ENCODE results near the gene PTPRR. TPM values are rescaled to one million over a fixed set of nuclear protein-coding genes. Genes with fewer than 3 reads are reported as not detected.
A peak's percentile ranks its signal among the peaks of the same experiment; 100 is the strongest.

PTPRR gene
- polyA plus RNA-seq, 1 donor, result 3.0 TPM

DNA sequence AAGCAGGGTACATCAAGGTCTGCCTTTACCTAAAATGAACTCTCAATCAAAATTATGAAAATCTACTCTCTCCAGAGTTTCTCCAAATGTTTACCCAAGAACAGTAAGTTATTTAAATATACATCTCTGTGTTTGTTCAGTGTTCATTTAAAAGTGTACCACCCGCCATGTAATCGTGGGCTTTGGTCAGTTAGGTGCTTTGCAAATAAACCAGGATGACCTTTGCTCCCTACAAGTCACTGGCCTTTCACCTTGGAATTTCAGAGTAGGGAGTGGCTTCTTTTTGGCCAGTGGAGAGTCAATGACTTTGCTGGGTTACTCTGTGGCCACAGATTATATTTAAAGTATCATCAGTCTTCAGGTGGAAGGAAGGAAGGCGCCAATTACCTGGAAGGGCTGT is 208.7 kb downstream of the PTPRR start:
- Histone ChIP-seq H3K27ac (ENCODE audit: low read length) (no peak overlapping the region), H3K9me3 (ENCODE audit: control insufficient read depth, low read depth, low read length) (no peaks in the 10 kb centered on the region), H3K4me3 (ENCODE audit: low read length) (no peak overlapping the region), H3K4me1 (ENCODE audit: control insufficient read depth, insufficient read depth, low read length) (no peaks in the 10 kb centered on the region), H3K36me3 (ENCODE audit: control insufficient read depth, insufficient read depth, low read length) (no peaks in the 10 kb centered on the region), H3K27me3 (ENCODE audit: control insufficient read depth, insufficient read depth, low read length) (no peaks in the 10 kb centered on the region)
- no CpG with 5 or more reads among the region's 3 CpGs for WGBS (ENCODE audit: insufficient coverage, low lambda C conversion rate)
- no peak for DNase-seq

DNA sequence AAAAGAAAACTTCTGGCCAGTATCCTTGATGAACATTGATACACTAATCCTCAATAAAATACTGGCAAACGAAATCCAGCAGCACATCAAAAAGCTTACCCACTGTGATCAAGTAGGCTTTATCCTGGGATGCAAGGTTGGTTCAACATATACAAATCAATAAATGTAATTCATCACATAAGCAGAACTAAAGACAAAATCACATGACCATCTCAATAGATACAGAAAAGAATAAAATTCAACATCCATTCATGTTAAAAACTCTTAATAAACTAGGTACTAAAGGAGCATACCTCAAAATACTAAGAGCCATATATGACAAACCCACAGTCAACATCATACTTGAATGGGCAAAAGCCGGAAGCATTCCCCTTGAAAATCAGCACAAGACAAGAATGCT is 211.5 kb downstream of the PTPRR start:
- Histone ChIP-seq H3K27ac (ENCODE audit: low read length) (no peak overlapping the region), H3K9me3 (ENCODE audit: control insufficient read depth, low read depth, low read length) (no peaks in the 10 kb centered on the region), H3K4me3 (ENCODE audit: low read length) (no peak overlapping the region), H3K27me3 (ENCODE audit: control insufficient read depth, insufficient read depth, low read length) (no peaks in the 10 kb centered on the region), H3K36me3 (ENCODE audit: control insufficient read depth, insufficient read depth, low read length) (no peaks in the 10 kb centered on the region), H3K4me1 (ENCODE audit: control insufficient read depth, insufficient read depth, low read length) (no peaks in the 10 kb centered on the region)
- WGBS (ENCODE audit: insufficient coverage, low lambda C conversion rate), result no CpG with 5 or more reads among the region's 2 CpGs
- no peak for DNase-seq

DNA sequence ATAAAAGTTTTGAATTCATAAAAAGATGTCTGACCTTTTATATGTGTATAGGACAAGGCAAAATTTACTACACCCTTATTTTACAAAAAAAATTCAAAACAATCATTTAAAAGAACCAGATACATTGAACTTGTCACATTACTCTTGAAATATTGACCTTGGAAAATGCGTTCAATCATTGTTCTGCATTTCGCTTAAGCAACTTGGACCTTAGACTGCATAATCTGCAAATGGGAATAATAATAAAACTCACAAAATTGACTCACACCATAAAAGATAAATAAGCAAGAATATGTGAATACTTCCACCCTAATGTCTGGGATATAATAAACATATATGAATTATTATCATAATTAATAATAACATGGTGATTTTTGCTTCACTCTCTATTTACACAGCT is 213.9 kb downstream of the PTPRR start:
- Histone ChIP-seq H3K27ac (ENCODE audit: low read length) (no peak overlapping the region), H3K4me3 (ENCODE audit: low read length) (no peak overlapping the region), H3K9me3 (ENCODE audit: control insufficient read depth, low read depth, low read length) (no peaks in the 10 kb centered on the region), H3K36me3 (ENCODE audit: control insufficient read depth, insufficient read depth, low read length) (no peaks in the 10 kb centered on the region), H3K27me3 (ENCODE audit: control insufficient read depth, insufficient read depth, low read length) (no peaks in the 10 kb centered on the region), H3K4me1 (ENCODE audit: control insufficient read depth, insufficient read depth, low read length) (no peaks in the 10 kb centered on the region)
- DNase-seq, result peak; percentile 31 to 62
- WGBS (ENCODE audit: insufficient coverage, low lambda C conversion rate), result 20% methylated on average over 1 of the region's 2 CpGs

DNA sequence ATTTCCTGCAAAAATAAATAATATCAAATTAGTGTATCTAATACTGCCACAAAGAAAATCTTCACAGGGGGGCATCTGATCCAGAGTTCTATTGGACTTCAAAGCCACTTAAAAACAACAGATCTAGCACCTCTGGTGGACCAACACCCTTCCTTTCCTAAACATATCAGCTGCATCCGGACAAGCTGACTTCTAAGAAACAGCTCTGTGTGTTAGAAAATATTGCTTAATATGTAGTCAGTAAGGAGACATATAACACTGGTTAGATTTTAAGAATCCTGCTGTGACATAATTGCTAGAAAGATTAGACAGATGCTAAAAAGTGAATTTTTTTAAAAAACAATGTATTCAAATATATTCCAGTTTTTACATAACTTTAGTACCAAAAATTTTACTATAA is 222.2 kb downstream of the PTPRR start:
- no peak overlapping the region for H3K4me3 ChIP-seq (ENCODE audit: low read length)
- H3K27me3 ChIP-seq (ENCODE audit: control insufficient read depth, insufficient read depth, low read length), result no peaks in the 10 kb centered on the region
- H3K4me1 ChIP-seq (ENCODE audit: control insufficient read depth, insufficient read depth, low read length), result peaks cover 4% of the 10 kb centered on the region
- WGBS (ENCODE audit: insufficient coverage, low lambda C conversion rate), result no CpG with 5 or more reads among the region's 1 CpG
- no peaks in the 10 kb centered on the region for H3K36me3 ChIP-seq (ENCODE audit: control insufficient read depth, insufficient read depth, low read length)
- no peaks in the 10 kb centered on the region for H3K9me3 ChIP-seq (ENCODE audit: control insufficient read depth, low read depth, low read length)
- H3K27ac ChIP-seq (ENCODE audit: low read length), result no peak overlapping the region
- DNase-seq, result no peak

DNA sequence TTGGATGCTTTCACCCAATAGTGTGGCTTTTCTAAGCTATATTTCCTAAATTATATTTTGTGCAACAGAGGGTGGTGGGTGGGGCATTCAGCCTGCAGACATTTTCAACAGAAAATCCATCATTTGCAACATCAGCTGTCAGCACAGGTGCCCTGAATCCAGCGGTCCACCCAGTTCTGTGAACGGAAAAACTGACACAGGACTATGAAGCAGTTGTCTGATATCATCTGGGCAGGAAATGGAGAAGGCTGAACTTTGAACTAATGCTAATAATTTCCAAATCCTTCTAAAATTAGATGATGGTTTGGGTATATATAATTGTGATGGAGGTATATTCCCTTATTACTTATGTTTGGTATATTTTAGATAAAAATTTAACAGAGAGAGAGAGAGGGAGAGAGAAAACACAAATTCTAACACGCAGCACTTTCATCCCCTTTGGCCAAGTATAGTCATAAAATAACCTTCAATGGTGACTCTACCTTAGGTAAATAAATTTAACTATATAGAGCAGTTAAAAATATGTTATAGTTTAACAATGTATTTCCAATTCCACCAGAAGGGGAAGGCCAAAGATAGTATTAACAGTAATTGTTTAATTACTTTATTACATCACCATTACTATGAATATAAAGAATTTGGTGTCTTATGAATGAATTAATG is 225.0 kb downstream of the PTPRR start:
- Histone ChIP-seq H3K4me1 (ENCODE audit: control insufficient read depth, insufficient read depth, low read length) (peaks cover 4% of the 10 kb centered on the region), H3K9me3 (ENCODE audit: control insufficient read depth, low read depth, low read length) (no peaks in the 10 kb centered on the region), H3K36me3 (ENCODE audit: control insufficient read depth, insufficient read depth, low read length) (no peaks in the 10 kb centered on the region), H3K27ac (ENCODE audit: low read length) (no peak overlapping the region), H3K27me3 (ENCODE audit: control insufficient read depth, insufficient read depth, low read length) (no peaks in the 10 kb centered on the region), H3K4me3 (ENCODE audit: low read length) (no peak overlapping the region)
- no CpG with 5 or more reads among the region's 3 CpGs for WGBS (ENCODE audit: insufficient coverage, low lambda C conversion rate)
- DNase-seq, result peak; percentile 28 to 52

DNA sequence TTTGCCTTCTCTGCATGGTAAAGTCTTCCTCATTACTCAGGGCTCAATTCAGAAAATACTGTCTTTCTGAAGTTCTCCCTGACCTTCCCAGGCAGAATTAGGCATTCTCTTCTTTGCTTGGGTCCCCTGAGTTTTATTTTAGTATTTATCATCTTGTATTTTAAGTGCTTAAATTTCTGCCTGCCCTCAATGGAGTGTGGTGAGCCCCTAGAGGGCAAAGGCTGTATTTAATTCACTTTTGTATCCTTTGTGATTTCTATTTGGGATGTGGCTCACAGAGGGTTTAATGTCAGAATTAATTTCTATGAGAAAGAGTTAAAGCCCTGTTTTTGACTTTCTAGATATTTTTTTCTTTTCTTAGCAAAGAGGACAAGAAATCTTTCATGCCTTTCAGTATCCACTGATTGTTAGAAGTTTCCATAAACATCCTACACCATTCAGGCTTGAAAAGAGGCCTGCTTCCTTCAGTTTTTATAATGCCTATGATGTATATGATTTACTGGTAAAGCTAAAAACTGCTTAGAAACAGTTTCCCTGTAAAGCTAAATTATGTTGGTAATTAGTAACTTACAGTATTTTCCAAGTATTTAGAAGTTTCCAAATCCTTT is 227.8 kb downstream of the PTPRR start:
- no peaks in the 10 kb centered on the region for H3K27me3 ChIP-seq (ENCODE audit: control insufficient read depth, insufficient read depth, low read length)
- no peaks in the 10 kb centered on the region for H3K36me3 ChIP-seq (ENCODE audit: control insufficient read depth, insufficient read depth, low read length)
- no peaks in the 10 kb centered on the region for H3K9me3 ChIP-seq (ENCODE audit: control insufficient read depth, low read depth, low read length)
- no peak overlapping the region for H3K27ac ChIP-seq (ENCODE audit: low read length)
- DNase-seq, result no peak
- no peak overlapping the region for H3K4me3 ChIP-seq (ENCODE audit: low read length)
- H3K4me1 ChIP-seq (ENCODE audit: control insufficient read depth, insufficient read depth, low read length), result peaks cover 4% of the 10 kb centered on the region

DNA sequence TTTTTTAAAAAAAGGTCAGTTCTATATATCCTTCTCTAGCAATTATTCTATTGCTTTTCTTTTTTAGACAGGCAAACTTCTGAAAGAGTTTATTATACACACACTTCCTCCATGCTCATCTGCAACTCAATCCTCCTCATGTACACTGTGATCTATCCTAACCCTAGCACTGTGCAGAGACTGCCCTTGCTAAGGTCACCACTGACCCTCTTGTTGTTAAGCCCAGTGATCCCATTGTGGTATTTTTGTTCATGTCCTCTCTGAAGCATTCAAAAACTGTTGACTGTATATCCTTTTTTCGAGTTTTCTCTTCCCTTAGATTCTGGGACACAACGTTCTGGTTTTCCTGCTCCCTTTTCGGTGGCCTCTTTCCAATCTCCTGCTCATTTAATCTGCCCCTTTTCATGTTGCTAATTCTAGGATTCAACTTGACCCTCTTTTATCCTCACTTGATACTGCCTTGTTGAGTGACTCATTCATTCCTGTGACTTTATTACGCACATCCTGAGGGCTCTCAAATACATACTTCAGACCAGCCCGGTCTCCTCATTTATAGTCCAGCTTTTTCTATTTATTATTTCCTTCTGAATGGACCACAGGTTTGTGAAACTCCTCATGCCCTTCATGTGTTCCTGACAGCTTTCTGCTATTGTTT is 229.4 kb downstream of the PTPRR start:
- Histone ChIP-seq H3K27me3 (ENCODE audit: control insufficient read depth, insufficient read depth, low read length) (no peaks in the 10 kb centered on the region), H3K36me3 (ENCODE audit: control insufficient read depth, insufficient read depth, low read length) (no peaks in the 10 kb centered on the region), H3K4me3 (ENCODE audit: low read length) (no peak overlapping the region), H3K9me3 (ENCODE audit: control insufficient read depth, low read depth, low read length) (no peaks in the 10 kb centered on the region), H3K4me1 (ENCODE audit: control insufficient read depth, insufficient read depth, low read length) (peaks cover 4% of the 10 kb centered on the region), H3K27ac (ENCODE audit: low read length) (no peak overlapping the region)
- 90% methylated on average over 5 of the region's 5 CpGs for WGBS (ENCODE audit: insufficient coverage, low lambda C conversion rate)
- no peak for DNase-seq

DNA sequence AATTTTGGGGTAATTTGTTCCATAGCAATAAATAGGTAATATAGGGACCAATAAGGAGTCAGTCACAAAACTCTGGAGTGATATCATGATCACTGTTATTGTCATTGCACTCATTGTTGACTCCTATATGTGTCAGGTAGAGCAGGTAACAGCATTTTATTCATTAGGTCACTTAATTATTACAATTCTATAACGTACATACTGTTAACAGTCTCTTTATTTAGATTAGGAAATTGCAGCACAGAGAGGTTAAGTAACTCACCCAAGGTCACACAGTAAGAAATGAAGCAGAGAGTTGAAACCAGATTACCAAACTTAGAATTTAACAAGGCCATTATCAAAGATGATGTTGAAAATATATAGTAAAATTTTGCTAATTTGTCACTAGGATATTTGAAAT is 233.6 kb downstream of the PTPRR start:
- WGBS (ENCODE audit: insufficient coverage, low lambda C conversion rate), result 80% methylated on average over 1 of the region's 1 CpG

DNA sequence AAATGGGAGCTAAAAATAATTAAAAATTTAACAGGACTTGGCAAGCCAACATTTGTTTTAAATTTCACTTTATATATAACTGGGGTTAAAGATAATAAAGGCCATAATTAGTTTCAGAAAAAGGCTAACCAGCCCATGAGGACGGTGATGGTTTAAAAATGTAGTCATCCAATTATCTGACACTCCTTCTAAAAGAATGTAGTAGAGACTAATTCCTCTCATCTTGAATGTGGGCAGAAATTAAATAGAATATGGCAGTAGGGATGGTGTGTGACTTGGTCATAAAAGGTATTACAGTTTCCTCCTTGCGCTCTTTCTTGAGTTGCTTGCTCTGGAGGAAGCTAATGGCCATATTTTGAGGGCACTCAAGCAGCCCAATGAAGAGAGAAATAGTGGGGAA is 234.2 kb downstream of the PTPRR start:
- Histone ChIP-seq H3K4me1 (ENCODE audit: control insufficient read depth, insufficient read depth, low read length) (no peaks in the 10 kb centered on the region), H3K4me3 (ENCODE audit: low read length) (no peak overlapping the region), H3K36me3 (ENCODE audit: control insufficient read depth, insufficient read depth, low read length) (no peaks in the 10 kb centered on the region), H3K27me3 (ENCODE audit: control insufficient read depth, insufficient read depth, low read length) (no peaks in the 10 kb centered on the region), H3K9me3 (ENCODE audit: control insufficient read depth, low read depth, low read length) (no peaks in the 10 kb centered on the region), H3K27ac (ENCODE audit: low read length) (no peak overlapping the region)
- WGBS (ENCODE audit: insufficient coverage, low lambda C conversion rate), result 80% methylated on average over 1 of the region's 2 CpGs
- DNase-seq, result no peak

More for the DNA sequence above, 233.6 kb downstream of the PTPRR start:
- DNase-seq, result no peak
- H3K27ac ChIP-seq (ENCODE audit: low read length), result no peak overlapping the region
- H3K9me3 ChIP-seq (ENCODE audit: control insufficient read depth, low read depth, low read length), result no peaks in the 10 kb centered on the region
- no peaks in the 10 kb centered on the region for H3K4me1 ChIP-seq (ENCODE audit: control insufficient read depth, insufficient read depth, low read length)
- no peak overlapping the region for H3K4me3 ChIP-seq (ENCODE audit: low read length)
- no peaks in the 10 kb centered on the region for H3K36me3 ChIP-seq (ENCODE audit: control insufficient read depth, insufficient read depth, low read length)
- no peaks in the 10 kb centered on the region for H3K27me3 ChIP-seq (ENCODE audit: control insufficient read depth, insufficient read depth, low read length)

DNA sequence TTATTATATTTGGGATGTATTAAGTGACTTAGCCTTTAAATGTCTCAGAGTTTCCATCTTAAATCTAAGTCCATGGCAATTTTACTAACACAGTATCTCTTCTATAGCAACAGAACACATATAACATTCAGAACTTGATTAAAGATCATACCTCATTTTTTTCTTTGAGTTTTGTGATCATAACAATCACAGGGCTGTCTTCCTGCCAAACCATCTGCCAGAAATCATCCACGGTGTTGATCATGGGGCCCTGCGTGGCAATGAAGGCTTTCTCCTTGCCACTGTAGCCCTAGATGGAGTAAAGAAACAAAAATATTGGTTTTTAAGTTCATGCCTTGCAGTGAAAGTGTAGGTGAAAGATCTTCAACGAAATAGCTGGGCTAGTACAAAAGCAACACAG is 236.6 kb downstream of the PTPRR start:
- H3K4me3 ChIP-seq (ENCODE audit: low read length), result no peak overlapping the region
- 80% methylated on average over 1 of the region's 3 CpGs for WGBS (ENCODE audit: insufficient coverage, low lambda C conversion rate)
- DNase-seq, result no peak

DNA sequence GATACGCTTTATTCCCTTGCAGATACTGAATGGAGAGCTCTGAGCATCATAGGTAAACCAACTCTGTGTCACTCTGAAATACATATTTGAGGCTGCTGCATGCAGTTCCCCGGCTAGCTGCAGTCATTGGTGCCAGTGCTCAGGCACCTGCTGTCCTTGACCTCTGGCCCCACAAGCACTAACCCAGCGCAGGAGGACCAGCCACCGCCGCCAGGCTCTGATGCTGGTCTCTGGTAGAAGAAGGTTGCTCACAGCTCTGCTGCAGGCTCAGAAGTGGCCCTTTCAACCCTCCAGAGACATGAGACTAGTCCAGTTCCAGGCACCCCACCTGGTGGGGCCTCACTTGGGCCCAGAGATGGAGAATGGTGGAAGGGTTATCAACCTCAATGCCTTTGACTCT is 248.8 kb downstream of the PTPRR start:
- Histone ChIP-seq H3K4me1 (ENCODE audit: control insufficient read depth, insufficient read depth, low read length) (no peaks in the 10 kb centered on the region), H3K27me3 (ENCODE audit: control insufficient read depth, insufficient read depth, low read length) (no peaks in the 10 kb centered on the region), H3K4me3 (ENCODE audit: low read length) (no peak overlapping the region), H3K27ac (ENCODE audit: low read length) (no peak overlapping the region), H3K9me3 (ENCODE audit: control insufficient read depth, low read depth, low read length) (no peaks in the 10 kb centered on the region), H3K36me3 (ENCODE audit: control insufficient read depth, insufficient read depth, low read length) (no peaks in the 10 kb centered on the region)
- no peak for DNase-seq
- WGBS (ENCODE audit: insufficient coverage, low lambda C conversion rate), result no CpG with 5 or more reads among the region's 5 CpGs

More for the DNA sequence above, 236.6 kb downstream of the PTPRR start:
- Histone ChIP-seq H3K27ac (ENCODE audit: low read length) (no peak overlapping the region), H3K9me3 (ENCODE audit: control insufficient read depth, low read depth, low read length) (no peaks in the 10 kb centered on the region), H3K4me1 (ENCODE audit: control insufficient read depth, insufficient read depth, low read length) (no peaks in the 10 kb centered on the region), H3K36me3 (ENCODE audit: control insufficient read depth, insufficient read depth, low read length) (no peaks in the 10 kb centered on the region), H3K27me3 (ENCODE audit: control insufficient read depth, insufficient read depth, low read length) (no peaks in the 10 kb centered on the region)
